GM12873 (cell line): Measurements from ENCODE around the gene MT1B.

ENCODE experiments used
- TF ChIP-seq, protein P1 (sequence below): IDR thresholded peaks from 2 replicates; pipeline ENCODE4 v1.5.1; 2012; ENCODE audit warnings: low read depth, mild to moderate bottlenecking, moderate library complexity, low read length, control low read depth; ENCODE audit not compliant: insufficient read depth; ENCODE audit errors: missing control alignments

The MT1B gene

DNA sequence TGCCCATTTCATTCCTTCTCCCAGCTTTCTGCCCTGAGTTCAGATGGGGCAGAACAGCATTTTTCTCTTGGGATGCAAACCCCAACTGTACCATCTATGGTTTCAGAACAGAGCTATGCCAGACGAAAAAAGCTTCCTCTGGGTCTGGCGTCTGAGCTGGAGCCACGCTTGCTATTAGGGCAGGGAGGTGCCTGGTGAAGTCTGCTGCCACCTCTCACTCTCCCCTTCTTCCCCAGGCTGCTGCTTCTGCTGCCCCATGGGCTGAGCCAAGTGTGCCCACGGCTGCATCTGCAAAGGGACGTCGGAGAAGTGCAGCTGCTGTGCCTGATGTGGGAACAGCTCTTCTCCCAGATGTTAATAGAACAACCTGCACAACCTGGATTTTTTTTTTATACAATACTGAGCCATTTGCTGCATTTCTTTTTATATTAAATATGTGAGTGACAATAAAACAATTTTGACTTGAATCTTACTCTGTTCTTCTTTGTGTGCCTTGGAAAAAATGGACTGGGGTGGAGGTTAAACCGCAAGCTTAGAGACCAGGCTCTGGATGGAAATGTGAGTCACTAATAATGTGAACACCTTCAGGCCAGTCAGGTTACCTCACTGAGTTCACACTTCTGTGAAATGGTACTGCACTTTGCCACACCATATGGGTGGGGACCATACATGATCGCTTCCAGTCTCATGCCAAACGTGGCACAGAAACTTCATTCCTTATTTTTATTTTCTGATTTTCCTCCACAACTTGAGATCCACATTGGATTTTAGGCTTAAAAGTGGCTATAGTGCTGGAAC, 14.9 kb upstream of the MT1B start:
- TF ChIP-seq, protein P1, sequence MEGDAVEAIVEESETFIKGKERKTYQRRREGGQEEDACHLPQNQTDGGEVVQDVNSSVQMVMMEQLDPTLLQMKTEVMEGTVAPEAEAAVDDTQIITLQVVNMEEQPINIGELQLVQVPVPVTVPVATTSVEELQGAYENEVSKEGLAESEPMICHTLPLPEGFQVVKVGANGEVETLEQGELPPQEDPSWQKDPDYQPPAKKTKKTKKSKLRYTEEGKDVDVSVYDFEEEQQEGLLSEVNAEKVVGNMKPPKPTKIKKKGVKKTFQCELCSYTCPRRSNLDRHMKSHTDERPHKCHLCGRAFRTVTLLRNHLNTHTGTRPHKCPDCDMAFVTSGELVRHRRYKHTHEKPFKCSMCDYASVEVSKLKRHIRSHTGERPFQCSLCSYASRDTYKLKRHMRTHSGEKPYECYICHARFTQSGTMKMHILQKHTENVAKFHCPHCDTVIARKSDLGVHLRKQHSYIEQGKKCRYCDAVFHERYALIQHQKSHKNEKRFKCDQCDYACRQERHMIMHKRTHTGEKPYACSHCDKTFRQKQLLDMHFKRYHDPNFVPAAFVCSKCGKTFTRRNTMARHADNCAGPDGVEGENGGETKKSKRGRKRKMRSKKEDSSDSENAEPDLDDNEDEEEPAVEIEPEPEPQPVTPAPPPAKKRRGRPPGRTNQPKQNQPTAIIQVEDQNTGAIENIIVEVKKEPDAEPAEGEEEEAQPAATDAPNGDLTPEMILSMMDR = no peak

DNA sequence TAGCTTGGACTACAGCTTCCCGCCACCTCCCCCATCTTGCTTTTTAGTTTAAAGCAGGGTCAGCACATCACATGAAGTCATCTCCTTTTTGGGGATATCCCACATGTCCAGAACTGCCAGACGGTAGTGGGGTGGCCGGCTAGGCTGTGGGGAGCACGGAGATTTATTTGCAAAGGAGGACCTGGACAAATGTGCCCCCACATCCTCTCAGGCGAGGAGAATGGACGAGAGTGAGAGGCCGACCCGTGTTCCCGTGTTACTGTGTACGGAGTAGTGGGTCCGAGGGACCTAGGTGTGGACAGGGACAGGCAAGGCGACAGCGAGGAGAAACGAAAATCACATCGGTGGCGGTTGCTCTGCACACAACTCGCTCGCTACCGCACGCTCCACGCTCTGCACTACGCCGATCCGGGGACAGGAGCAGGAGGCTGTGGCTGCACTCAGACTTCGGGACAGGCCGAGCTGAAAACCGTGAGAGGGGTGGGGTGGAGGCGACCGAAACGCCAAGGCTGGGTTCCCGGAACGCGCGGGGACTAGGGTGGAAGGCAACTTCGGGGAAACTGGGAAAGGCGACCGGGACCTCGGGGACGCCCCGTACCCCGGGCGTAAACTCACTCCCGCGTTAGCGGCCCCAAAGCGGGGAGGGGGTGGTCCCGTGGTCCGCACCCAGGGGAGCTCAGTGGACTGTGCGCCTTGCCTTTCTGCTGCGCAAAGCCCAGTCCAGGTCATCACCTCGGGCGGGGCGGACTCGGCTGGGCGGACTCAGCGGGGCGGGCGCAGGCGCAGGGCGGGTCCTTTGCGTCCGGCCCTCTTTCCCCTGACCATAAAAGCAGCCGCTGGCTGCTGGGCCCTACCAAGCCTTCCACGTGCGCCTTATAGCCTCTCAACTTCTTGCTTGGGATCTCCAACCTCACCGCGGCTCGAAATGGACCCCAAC, 13.6 kb upstream of the MT1B start, which contains the start of gene MT1A:
Gene MT1A, plus strand, starts transcription at position 853 of the 937 bp plus-strand sequence. Its CDS starts 73 bp downstream, at position 926.
- TF ChIP-seq, protein P1 = no peak

DNA sequence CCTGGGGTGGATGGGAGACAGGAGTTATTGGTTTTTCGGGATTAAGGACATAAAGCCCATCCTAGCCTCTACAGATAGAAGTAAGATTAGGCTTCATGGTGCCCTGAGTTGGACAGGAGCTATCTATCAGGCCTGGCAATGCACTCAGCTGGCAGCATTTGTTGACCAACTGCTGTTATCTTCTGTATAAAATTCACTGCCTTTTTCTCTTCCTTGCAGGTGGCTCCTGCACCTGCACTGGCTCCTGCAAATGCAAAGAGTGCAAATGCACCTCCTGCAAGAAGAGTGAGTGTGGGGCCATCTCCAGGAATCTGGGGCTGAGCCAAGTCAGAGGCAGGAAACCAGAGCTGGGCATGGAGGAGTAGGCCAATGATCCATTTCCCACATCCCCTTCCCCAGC, 12.6 kb upstream of the MT1B start:
- TF ChIP-seq, protein P1 = no peak

DNA sequence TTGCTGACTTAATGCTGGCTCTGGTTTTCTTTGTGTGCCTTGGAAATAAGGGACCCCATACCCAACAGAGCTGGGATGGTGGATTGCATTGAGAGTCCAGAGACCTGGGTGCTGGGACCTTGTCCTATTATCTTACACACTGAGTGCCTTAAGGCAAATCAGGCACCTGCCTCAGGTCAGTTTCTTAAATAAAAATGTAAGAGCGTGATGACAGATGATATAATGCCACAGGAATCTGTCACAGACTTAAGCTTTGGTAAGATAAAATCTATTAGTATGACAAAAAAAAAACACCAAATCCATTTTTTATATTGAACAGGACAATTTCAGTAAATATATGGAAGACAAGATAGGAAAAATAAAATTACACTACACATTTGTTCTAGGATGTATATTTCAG, 11.6 kb upstream of the MT1B start:
- TF ChIP-seq, protein P1 = no peak

DNA sequence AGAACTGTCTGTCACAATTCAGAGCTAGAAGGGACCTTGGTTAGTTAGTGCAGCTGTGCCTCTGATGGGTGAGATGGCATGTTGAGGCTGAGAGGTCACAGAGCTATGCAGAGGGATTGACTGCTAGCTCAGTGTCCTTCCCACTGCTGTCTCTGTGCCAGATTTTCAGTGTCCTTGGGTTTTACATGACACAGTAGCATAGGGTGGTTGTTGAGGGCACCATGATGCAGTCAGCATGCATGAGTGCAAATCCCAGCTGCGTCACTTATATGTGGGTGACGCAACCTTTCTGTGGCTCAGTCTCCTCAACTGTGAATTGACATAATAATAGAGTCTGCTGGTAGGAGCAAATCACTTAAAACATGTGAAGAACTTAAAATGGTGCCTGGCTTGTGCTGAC, 10.5 kb upstream of the MT1B start:
- TF ChIP-seq, protein P1 = no peak

DNA sequence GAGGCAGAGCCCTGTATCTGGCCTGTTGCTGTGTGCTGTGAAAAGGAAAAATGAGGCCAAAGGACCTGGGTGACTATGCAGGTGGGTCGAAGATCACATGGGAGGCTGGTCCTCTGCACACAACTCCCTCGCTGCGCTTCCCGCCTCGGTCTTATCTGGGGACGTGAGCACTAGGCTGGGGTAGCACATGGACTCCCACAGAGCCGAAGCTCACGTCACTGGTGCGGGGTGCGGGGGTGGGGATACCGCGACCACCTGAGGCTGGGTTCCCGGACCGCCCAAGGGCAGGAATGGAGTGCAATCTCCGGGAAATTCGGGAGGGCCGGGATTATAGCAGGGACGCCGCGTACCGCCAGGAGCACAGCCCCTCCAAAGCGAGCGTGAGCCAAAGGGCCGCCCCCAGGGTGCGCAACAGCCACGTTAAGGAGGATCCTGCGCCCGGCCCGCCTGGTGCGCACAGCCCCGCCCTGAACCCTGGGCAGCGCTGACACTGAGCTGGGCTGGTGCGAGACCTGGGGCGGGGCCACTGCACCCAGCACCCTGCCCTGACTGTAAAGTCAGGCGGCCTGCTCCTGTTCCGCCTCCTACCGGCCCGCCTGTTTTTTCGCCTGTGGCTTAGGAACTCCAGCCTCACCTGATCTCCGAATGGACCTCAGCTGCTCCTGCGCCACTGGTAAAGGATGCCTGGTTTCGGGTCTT, 8.5 kb upstream of the MT1B start:
- TF ChIP-seq, protein P1 = peak; percentile 15
